Type B pancreatic cell (in vitro differentiated cells): Measurements from ENCODE around the gene RAD23A. TPM values are rescaled to one million over a fixed set of nuclear protein-coding genes. Genes with fewer than 3 reads are reported as not detected.

Experiments used
- DNase-seq: peaks from one replicate; pipeline ENCODE4 v3.0.0; 2021; ENCODE audit warnings: mixed read lengths; ENCODE audit not compliant: unreplicated experiment; ENCODE audit errors: extremely low spot score
- H3K27ac Mint-ChIP-seq: 2 replicates; pipeline ENCODE4 v1.8.0; 2021; ENCODE audit warnings: mild to moderate bottlenecking, mixed read lengths
- H3K27me3 Mint-ChIP-seq: 2 replicates; pipeline ENCODE4 v1.8.0; 2021; ENCODE audit warnings: mixed read lengths
- H3K36me3 Mint-ChIP-seq: 2 replicates; pipeline ENCODE4 v1.8.0; 2021; ENCODE audit warnings: mixed read lengths
- H3K4me1 Mint-ChIP-seq: one replicate; pipeline ENCODE4 v1.8.0; 2021; ENCODE audit warnings: mixed read lengths; ENCODE audit not compliant: unreplicated experiment
- H3K4me3 Mint-ChIP-seq: 2 replicates; pipeline ENCODE4 v1.8.0; 2021; ENCODE audit warnings: mild to moderate bottlenecking, mixed read lengths
- H3K9me3 Mint-ChIP-seq: 2 replicates; pipeline ENCODE4 v1.8.0; 2021; ENCODE audit warnings: mixed read lengths
- CTCF ChIP-seq: fragments of 200-600 bp; sonication (generic); conservative IDR thresholded peaks from 2 replicates; pipeline ENCODE4 v1.5.0; 2021; ENCODE audit warnings: antibody characterized with exemption, mild to moderate bottlenecking
- microRNA-seq: library from miRNA; unstranded; fragments of <30 nt; microRNA quantifications from one replicate; pipeline ENCODE4, GENCODE V29; 2020
- total RNA-seq: library from RNA; stranded (reverse); gene quantifications from 2 replicates; pipeline ENCODE4 v1.2.1, GENCODE V29; 2021; ENCODE audit warnings: low replicate concordance

The RAD23A gene
- total RNA-seq, 1 donor from 2014 or later: 77.1 TPM

- no peak overlapping the region for H3K27ac Mint-ChIP-seq
- DNase-seq: no peak
- peaks cover under 1% of the 10 kb centered on the region for H3K4me1 Mint-ChIP-seq
- H3K27me3 Mint-ChIP-seq: peaks cover 81% of the 10 kb centered on the region
- H3K9me3 Mint-ChIP-seq: no peaks in the 10 kb centered on the region
- no peak for TF ChIP-seq CTCF
- no peaks in the 10 kb centered on the region for H3K36me3 Mint-ChIP-seq
- H3K4me3 Mint-ChIP-seq: no peak overlapping the region
These were observed 57.4 kb downstream of the RAD23A start for GRCh38 chr19:13003081-13003480.

Small RNAs within 50 kb of the gene (microRNA-seq; reads per million reads assigned to microRNA genes)
- 1.4 reads per million for gene MIR5695
- 3.9 reads per million, percentile 13 among the genes with 10 or more reads in this experiment for gene MIR6515

Other genes starting within 250 kb of the RAD23A start
- gene FBXW9, start 249.2 kb upstream of the RAD23A start, total RNA-seq: 15.4 and 17.0 TPM in 2 replicates
- gene TNPO2, start 221.9 kb upstream of the RAD23A start, total RNA-seq: 78.6 and 99.7 TPM in 2 replicates
- 164 and 173 TPM in 2 replicates for gene TRIR, start 211.2 kb upstream of the RAD23A start, total RNA-seq
- 59.6 and 74.5 TPM in 2 replicates for gene GET3, start 208.4 kb upstream of the RAD23A start, total RNA-seq
- gene BEST2, start 194.1 kb upstream of the RAD23A start, total RNA-seq: 0.14 TPM in 1 of 2 replicates, not detected in the other
- gene HOOK2, start 170.3 kb upstream of the RAD23A start, total RNA-seq: 50.1 and 55.0 TPM in 2 replicates
- 31.3 and 116 TPM in 2 replicates for gene JUNB, start 154.4 kb upstream of the RAD23A start, total RNA-seq
- gene PRDX2, start 144.1 kb upstream of the RAD23A start, total RNA-seq: 416 and 497 TPM in 2 replicates
- 10.1 and 19.4 TPM in 2 replicates for gene THSD8, start 143.8 kb upstream of the RAD23A start, total RNA-seq
- gene RNASEH2A, start 139.3 kb upstream of the RAD23A start, total RNA-seq: 13.7 and 37.2 TPM in 2 replicates
- not detected in 2 replicates for gene RTBDN, start 111.3 kb upstream of the RAD23A start, total RNA-seq
- 1.9 and 3.5 TPM in 2 replicates for gene MAST1, start 107.3 kb upstream of the RAD23A start, total RNA-seq
- gene DNASE2, start 64.4 kb upstream of the RAD23A start, total RNA-seq: 17.9 and 24.6 TPM in 2 replicates
- gene KLF1, start 58.7 kb upstream of the RAD23A start, total RNA-seq: not detected in 2 replicates
- gene GCDH, start 54.7 kb upstream of the RAD23A start, total RNA-seq: 29.7 and 46.8 TPM in 2 replicates
- gene SYCE2, start 26.6 kb upstream of the RAD23A start, total RNA-seq: 1.8 TPM in 1 of 2 replicates, not detected in the other
- 67.5 and 68.5 TPM in 2 replicates for gene FARSA, start 12.2 kb upstream of the RAD23A start, total RNA-seq
- gene CALR, start 7.3 kb upstream of the RAD23A start, total RNA-seq: 1,188 and 1,294 TPM in 2 replicates
- gene GADD45GIP1, start 11.4 kb downstream of the RAD23A start, total RNA-seq: 23.1 and 24.8 TPM in 2 replicates
- gene DAND5, start 23.7 kb downstream of the RAD23A start, total RNA-seq: not detected in 2 replicates
- 4.2 and 12.4 TPM in 2 replicates for gene NFIX, start 49.6 kb downstream of the RAD23A start, total RNA-seq
- gene LYL1, start 157.0 kb downstream of the RAD23A start, total RNA-seq: 0.19 TPM in 1 of 2 replicates, not detected in the other
- 48.1 and 69.7 TPM in 2 replicates for gene TRMT1, start 170.9 kb downstream of the RAD23A start, total RNA-seq
- 66.8 and 77.9 TPM in 2 replicates for gene NACC1, start 172.4 kb downstream of the RAD23A start, total RNA-seq
- gene STX10, start 204.5 kb downstream of the RAD23A start, total RNA-seq: 45.2 and 46.8 TPM in 2 replicates
- gene IER2, start 204.5 kb downstream of the RAD23A start, total RNA-seq: 103 and 322 TPM in 2 replicates